ENCODE measurements around the gene FOXQ1.

Gene FOXQ1

GRCh38 chr6:1311400-1312202 is at the start of gene FOXQ1:
Gene FOXQ1, plus strand, starts transcription at chr6:1312098. Its CDS starts 607 bp downstream, at chr6:1312705.
- no peak for DNase-seq (ENCODE audit: low read depth in 2 of 2)

- DNase-seq (ENCODE audit: low read depth in 2 of 2), result no peak
These were observed 49.2 kb upstream of the FOXQ1 start for GRCh38 chr6:1262704-1263038.

- no peak for DNase-seq (ENCODE audit: low read depth in 2 of 2)
These were observed 48.7 kb upstream of the FOXQ1 start for GRCh38 chr6:1263039-1263849.

GRCh38 chr6:1263850-1264377 is 48.0 kb upstream of the FOXQ1 start:
- no peak for DNase-seq (ENCODE audit: low read depth in 2 of 2)

GRCh38 chr6:1264619-1265445 is 47.1 kb upstream of the FOXQ1 start:
- DNase-seq (ENCODE audit: low read depth in 2 of 2), result no peak

GRCh38 chr6:1266686-1267056 is 45.2 kb upstream of the FOXQ1 start:
- no peak for DNase-seq (ENCODE audit: low read depth in 2 of 2)

- no peak for DNase-seq (ENCODE audit: low read depth in 2 of 2)
These were observed 44.7 kb upstream of the FOXQ1 start for GRCh38 chr6:1267057-1267732.

GRCh38 chr6:1267790-1268762 is 43.8 kb upstream of the FOXQ1 start:
- DNase-seq (ENCODE audit: low read depth in 2 of 2), result no peak

GRCh38 chr6:1271071-1271763 is 40.7 kb upstream of the FOXQ1 start:
- no peak for DNase-seq (ENCODE audit: low read depth in 2 of 2)

GRCh38 chr6:1278061-1278720 is 33.7 kb upstream of the FOXQ1 start:
- DNase-seq (ENCODE audit: low read depth in 2 of 2), result no peak

- no peak for DNase-seq (ENCODE audit: low read depth in 2 of 2)
These were observed 32.8 kb upstream of the FOXQ1 start for GRCh38 chr6:1279065-1279464.

GRCh38 chr6:1280666-1281300 is 31.1 kb upstream of the FOXQ1 start:
- DNase-seq (ENCODE audit: low read depth in 2 of 2), result no peak

- no peak for DNase-seq (ENCODE audit: low read depth in 2 of 2)
These were observed 30.2 kb upstream of the FOXQ1 start for GRCh38 chr6:1281746-1282145.

- no peak for DNase-seq (ENCODE audit: low read depth in 2 of 2)
These were observed 28.4 kb upstream of the FOXQ1 start for GRCh38 chr6:1283501-1283900.

GRCh38 chr6:1285556-1285955 is 26.3 kb upstream of the FOXQ1 start:
- no peak for DNase-seq (ENCODE audit: low read depth in 2 of 2)

- no peak for DNase-seq (ENCODE audit: low read depth in 2 of 2)
These were observed 25.9 kb upstream of the FOXQ1 start for GRCh38 chr6:1285956-1286355.

GRCh38 chr6:1287103-1287591 is 24.8 kb upstream of the FOXQ1 start:
- DNase-seq (ENCODE audit: low read depth in 2 of 2), result no peak

GRCh38 chr6:1290086-1290485 is 21.8 kb upstream of the FOXQ1 start:
- no peak for DNase-seq (ENCODE audit: low read depth in 2 of 2)

All from stimulated activated CD8-positive, alpha-beta memory T cell treated with anti-CD3 and anti-CD28 coated beads, Interleukin-2, amount 100 ng/mL, for 48 hours (primary cell).